ENCODE measurements around the gene ZNF835.

ZNF835 gene

DNA sequence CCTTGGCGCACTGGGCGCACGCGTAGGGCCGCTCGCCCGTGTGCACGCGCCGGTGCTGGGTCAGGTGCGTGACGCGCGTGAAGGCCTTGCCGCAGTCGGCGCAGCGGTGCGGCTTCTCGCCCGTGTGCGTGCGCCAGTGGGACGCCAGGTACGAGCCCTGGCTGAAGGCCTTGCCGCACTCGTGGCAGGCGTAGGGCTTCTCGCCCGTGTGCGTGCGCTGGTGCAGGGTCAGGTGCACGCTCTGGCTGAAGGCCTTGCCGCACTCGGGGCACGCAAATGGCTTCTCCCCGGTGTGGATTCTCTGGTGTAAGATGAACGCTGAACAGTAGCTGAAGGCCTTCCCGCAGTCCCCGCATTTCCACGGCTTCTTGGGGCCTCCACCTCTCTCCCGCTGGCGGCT lies 7.0 kb downstream of the ZNF835 start:
- TF ChIP-seq, protein P1, sequence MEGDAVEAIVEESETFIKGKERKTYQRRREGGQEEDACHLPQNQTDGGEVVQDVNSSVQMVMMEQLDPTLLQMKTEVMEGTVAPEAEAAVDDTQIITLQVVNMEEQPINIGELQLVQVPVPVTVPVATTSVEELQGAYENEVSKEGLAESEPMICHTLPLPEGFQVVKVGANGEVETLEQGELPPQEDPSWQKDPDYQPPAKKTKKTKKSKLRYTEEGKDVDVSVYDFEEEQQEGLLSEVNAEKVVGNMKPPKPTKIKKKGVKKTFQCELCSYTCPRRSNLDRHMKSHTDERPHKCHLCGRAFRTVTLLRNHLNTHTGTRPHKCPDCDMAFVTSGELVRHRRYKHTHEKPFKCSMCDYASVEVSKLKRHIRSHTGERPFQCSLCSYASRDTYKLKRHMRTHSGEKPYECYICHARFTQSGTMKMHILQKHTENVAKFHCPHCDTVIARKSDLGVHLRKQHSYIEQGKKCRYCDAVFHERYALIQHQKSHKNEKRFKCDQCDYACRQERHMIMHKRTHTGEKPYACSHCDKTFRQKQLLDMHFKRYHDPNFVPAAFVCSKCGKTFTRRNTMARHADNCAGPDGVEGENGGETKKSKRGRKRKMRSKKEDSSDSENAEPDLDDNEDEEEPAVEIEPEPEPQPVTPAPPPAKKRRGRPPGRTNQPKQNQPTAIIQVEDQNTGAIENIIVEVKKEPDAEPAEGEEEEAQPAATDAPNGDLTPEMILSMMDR (IDR thresholded peaks at IDR 0.05; ENCODE audit: borderline replicate concordance, insufficient read depth, low read depth, low read length), result no peak
- no peak overlapping the region for H3K4me3 ChIP-seq (ENCODE audit: low read depth, low read length)

DNA sequence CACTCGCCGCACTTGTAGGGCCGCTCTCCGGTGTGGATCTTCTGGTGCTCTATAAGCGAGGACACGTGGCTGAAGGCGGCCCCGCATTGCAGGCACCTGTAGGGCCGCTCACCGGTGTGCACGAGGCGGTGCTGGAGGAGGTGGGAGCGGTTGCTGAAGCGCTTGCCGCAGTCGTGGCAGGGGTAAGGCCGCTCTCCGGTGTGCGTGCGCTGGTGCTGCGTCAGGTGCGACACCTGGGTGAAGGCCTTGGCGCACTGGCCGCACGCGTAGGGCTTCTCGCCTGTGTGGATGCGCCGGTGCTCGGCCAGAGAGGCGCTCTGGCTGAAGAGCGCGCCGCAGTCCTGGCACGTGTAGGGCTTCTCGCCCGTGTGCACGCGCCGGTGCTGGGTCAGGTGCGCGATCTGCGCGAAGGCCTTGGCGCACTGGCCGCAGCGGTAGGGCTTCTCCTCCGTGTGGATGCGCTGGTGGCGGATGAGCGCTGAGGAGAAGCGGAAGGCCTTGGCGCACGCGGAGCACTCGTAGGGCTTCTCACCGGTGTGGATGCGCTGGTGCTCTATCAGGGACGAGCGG lies 7.5 kb downstream of the ZNF835 start:
- TF ChIP-seq, protein P1 (IDR thresholded peaks at IDR 0.05; ENCODE audit: borderline replicate concordance, insufficient read depth, low read depth, low read length), result no peak

DNA sequence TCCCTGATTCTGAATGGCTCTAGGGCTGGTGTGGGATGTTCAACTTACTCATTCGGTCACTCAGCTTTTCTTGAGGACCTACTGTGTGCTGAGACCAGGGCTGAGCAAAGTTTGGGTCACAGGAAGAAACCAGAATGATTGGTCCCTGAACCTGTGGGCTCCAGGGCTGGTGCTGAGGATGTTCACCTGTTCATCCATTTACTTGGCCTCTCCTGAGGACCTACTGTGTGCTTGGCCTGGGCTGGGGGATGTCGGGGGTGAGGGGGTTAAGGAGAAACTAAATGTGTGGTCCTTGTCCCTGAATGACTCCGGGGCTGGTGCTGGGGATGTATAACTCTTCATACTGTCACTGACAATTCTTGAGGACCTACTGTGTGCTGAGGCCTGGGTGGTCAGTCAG lies 10.3 kb downstream of the ZNF835 start:
- no peak overlapping the region for H3K4me3 ChIP-seq (ENCODE audit: low read depth, low read length)
- TF ChIP-seq, protein P1 (IDR thresholded peaks at IDR 0.05; ENCODE audit: borderline replicate concordance, insufficient read depth, low read depth, low read length), result no peak

More for the DNA sequence above, 7.5 kb downstream of the ZNF835 start:
- no peak overlapping the region for H3K4me3 ChIP-seq (ENCODE audit: low read depth, low read length)

DNA sequence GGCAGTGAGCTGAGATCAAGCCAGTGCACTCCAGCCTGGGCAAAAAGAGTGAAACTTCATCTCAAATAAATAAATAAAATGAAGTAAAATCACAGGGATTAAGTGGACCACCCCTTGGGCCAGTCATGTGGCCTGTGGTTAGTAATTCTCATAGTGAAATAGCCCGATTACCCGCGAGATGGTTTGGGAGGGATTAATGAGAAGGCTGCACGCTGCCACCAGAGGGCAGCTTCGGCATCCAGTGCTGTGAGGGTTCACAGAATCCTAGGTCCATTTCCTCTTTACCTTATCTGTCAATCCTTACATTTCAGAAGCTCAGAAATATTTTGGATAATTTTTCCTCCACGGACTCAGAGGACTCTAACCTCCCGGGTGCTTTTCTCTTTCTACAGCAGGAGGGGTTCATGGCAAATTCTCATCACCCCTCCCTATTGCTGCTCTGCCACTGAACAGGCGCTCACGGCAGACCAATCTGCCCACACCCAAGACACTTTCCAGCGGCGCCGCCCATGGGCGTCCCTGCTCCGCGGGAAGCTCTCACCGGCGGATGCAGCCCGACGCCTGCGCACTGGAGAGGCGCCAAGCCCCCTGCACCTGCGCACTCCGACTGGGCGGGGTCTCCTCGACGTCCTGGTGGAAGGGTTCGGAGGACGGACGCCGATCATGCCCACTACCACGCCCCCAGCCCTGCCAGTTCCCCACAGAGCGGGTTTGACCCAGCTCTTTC lies 11.0 kb downstream of the ZNF835 start:
- no peak overlapping the region for H3K4me3 ChIP-seq (ENCODE audit: low read depth, low read length)
- TF ChIP-seq, protein P1 (IDR thresholded peaks at IDR 0.05; ENCODE audit: borderline replicate concordance, insufficient read depth, low read depth, low read length), result no peak

DNA sequence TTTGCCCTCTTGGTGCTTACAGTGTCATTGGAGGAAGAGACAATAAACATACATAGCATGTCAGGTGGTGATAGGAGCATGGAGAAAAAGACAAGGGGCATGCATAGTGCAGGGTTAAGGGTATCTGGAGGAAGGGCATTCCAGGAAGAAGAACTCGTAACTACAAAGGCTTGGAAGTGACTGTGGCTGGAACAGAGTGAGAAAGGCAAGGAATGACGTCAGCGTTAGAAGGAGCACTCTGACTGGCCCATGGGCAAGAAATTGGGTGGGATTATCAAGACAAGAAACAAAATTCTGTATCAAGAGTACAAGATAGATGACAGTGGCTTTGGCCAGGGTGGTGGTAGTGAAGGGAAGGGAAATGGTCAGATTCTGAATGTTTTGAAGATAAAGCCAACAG lies 17.4 kb downstream of the ZNF835 start:
- TF ChIP-seq, protein P1 (IDR thresholded peaks at IDR 0.05; ENCODE audit: borderline replicate concordance, insufficient read depth, low read depth, low read length), result no peak
- no peak overlapping the region for H3K4me3 ChIP-seq (ENCODE audit: low read depth, low read length)

DNA sequence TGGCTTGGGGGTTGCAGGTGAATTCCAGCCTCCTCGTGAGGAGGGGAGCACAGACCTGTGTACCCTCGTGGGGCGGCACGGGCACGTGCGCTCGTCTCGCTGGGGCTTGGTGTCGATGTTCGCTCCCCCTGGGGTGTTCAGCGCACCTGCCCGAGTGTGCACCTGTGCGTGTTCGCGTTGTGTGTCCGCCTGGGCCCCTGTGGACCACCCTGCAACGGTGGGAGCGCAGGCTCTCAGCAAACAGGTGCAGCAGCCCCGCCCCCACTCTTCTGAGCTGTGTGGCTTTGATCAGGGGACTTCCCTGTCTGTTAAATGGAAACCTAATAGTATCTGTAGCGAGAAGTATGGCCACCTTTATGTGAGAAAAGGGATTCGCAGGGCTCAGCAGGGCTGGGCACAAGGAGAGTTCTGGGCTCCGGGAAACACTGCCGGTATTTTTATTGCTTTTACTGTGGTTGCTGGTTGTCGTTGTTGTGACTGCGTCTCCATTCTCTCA lies 28.0 kb downstream of the ZNF835 start:
- H3K4me3 ChIP-seq (ENCODE audit: low read depth, low read length), result no peak overlapping the region
- TF ChIP-seq, protein P1 (IDR thresholded peaks at IDR 0.05; ENCODE audit: borderline replicate concordance, insufficient read depth, low read depth, low read length), result no peak
